Neuron (in vitro differentiated cells): ENCODE measurements around the gene SRPK2.
"Not testable (repeated sequence)": the region's sequence is repeated elsewhere in the genome, so short reads cannot be mapped to it uniquely, and the experiment has no call there.

ENCODE experiments used
- H2AFZ ChIP-seq: one replicate; pipeline ENCODE4 v1.6.1; 2013; ENCODE audit warnings: low read depth, mild to moderate bottlenecking, inconsistent platforms, low read length, moderate library complexity
- H3K27me3 ChIP-seq: one replicate; pipeline ENCODE4 v1.6.1; 2013; ENCODE audit warnings: low read length; ENCODE audit not compliant: insufficient read depth
- H3K36me3 ChIP-seq: one replicate; pipeline ENCODE4 v1.6.1; 2013; ENCODE audit warnings: low read length; ENCODE audit not compliant: insufficient read depth
- H3K4me1 ChIP-seq: one replicate; pipeline ENCODE4 v1.6.1; 2013; ENCODE audit warnings: low read length; ENCODE audit not compliant: insufficient read depth
- H3K4me3 ChIP-seq: 2 replicates; pipeline ENCODE4 v1.5.1; 2013; ENCODE audit warnings: mild to moderate bottlenecking, low read length, moderate library complexity
- H3K9me3 ChIP-seq: one replicate; pipeline ENCODE4 v1.6.1; 2013; ENCODE audit warnings: low read length

The SRPK2 gene

GRCh38 chr7:105388356-105389087 is at the start of gene SRPK2:
TSS of gene SRPK2 (minus strand) at chr7:105388921.
- no peaks in the 10 kb centered on the region for H3K36me3 ChIP-seq
- peak within 1 kb of the TSS; percentile 87 for H2AFZ ChIP-seq
- peaks cover 8% of the 10 kb centered on the region for H3K4me1 ChIP-seq
- H3K4me3 ChIP-seq, result peak within 1 kb of the TSS; percentile 70
- H3K9me3 ChIP-seq, result no peaks in the 10 kb centered on the region
- H3K27me3 ChIP-seq, result no peaks in the 10 kb centered on the region

- Histone ChIP-seq H3K4me1 (no peaks in the 10 kb centered on the region), H3K4me3 (no peak overlapping the region), H3K9me3 (no peaks in the 10 kb centered on the region), H3K36me3 (no peaks in the 10 kb centered on the region), H2AFZ (no peak overlapping the region), H3K27me3 (no peaks in the 10 kb centered on the region)
These were observed 49.5 kb upstream of the SRPK2 start for GRCh38 chr7:105438254-105438653.

- H3K27me3 ChIP-seq, H3K36me3 ChIP-seq, H3K9me3 ChIP-seq, H3K4me3 ChIP-seq, H3K4me1 ChIP-seq, H2AFZ ChIP-seq: not testable (repeated sequence)
These were observed 48.6 kb upstream of the SRPK2 start for GRCh38 chr7:105437356-105437755.

GRCh38 chr7:105429746-105430612 is 41.3 kb upstream of the SRPK2 start:
- Histone ChIP-seq H3K36me3 (no peaks in the 10 kb centered on the region), H3K27me3 (no peaks in the 10 kb centered on the region), H3K9me3 (no peaks in the 10 kb centered on the region), H3K4me1 (no peaks in the 10 kb centered on the region), H3K4me3 (no peak overlapping the region), H2AFZ (no peak overlapping the region)

- no peaks in the 10 kb centered on the region for H3K4me1 ChIP-seq
- no peak overlapping the region for H2AFZ ChIP-seq
- H3K27me3 ChIP-seq, result no peaks in the 10 kb centered on the region
- no peaks in the 10 kb centered on the region for H3K36me3 ChIP-seq
- H3K9me3 ChIP-seq, result no peaks in the 10 kb centered on the region
- H3K4me3 ChIP-seq, result no peak overlapping the region
These were observed 38.0 kb upstream of the SRPK2 start for GRCh38 chr7:105426606-105427146.

- Histone ChIP-seq H3K4me1 (no peaks in the 10 kb centered on the region), H3K27me3 (no peaks in the 10 kb centered on the region), H2AFZ (no peak overlapping the region), H3K36me3 (no peaks in the 10 kb centered on the region), H3K9me3 (no peaks in the 10 kb centered on the region), H3K4me3 (no peak overlapping the region)
These were observed 35.3 kb upstream of the SRPK2 start for GRCh38 chr7:105423987-105424386.

- no peaks in the 10 kb centered on the region for H3K4me1 ChIP-seq
- H2AFZ ChIP-seq, result no peak overlapping the region
These were observed 25.2 kb upstream of the SRPK2 start for GRCh38 chr7:105413887-105414437.

GRCh38 chr7:105410774-105411173 is 22.1 kb upstream of the SRPK2 start:
- not testable (repeated sequence) for H3K4me1 ChIP-seq, H2AFZ ChIP-seq, H3K36me3 ChIP-seq, H3K9me3 ChIP-seq, H3K4me3 ChIP-seq, H3K27me3 ChIP-seq

More at GRCh38 chr7:105413887-105414437, 25.2 kb upstream of the SRPK2 start:
- H3K4me3 ChIP-seq, result no peak overlapping the region
- no peaks in the 10 kb centered on the region for H3K36me3 ChIP-seq
- no peaks in the 10 kb centered on the region for H3K9me3 ChIP-seq
- no peaks in the 10 kb centered on the region for H3K27me3 ChIP-seq

- H3K4me1 ChIP-seq, H3K9me3 ChIP-seq, H3K36me3 ChIP-seq, H3K4me3 ChIP-seq, H3K27me3 ChIP-seq, H2AFZ ChIP-seq: not testable (repeated sequence)
These were observed 21.1 kb upstream of the SRPK2 start for GRCh38 chr7:105409775-105410174.

GRCh38 chr7:105408791-105409410 is 20.2 kb upstream of the SRPK2 start:
- Histone ChIP-seq H3K36me3 (no peaks in the 10 kb centered on the region), H3K4me3 (no peak overlapping the region), H3K27me3 (no peaks in the 10 kb centered on the region), H3K9me3 (no peaks in the 10 kb centered on the region), H3K4me1 (no peaks in the 10 kb centered on the region), H2AFZ (no peak overlapping the region)

GRCh38 chr7:105403128-105403527 is 14.4 kb upstream of the SRPK2 start:
- Histone ChIP-seq H2AFZ (no peak overlapping the region), H3K9me3 (no peaks in the 10 kb centered on the region), H3K4me1 (no peaks in the 10 kb centered on the region), H3K36me3 (no peaks in the 10 kb centered on the region), H3K4me3 (no peak overlapping the region), H3K27me3 (no peaks in the 10 kb centered on the region)

- H3K9me3 ChIP-seq, result no peaks in the 10 kb centered on the region
- no peak overlapping the region for H3K4me3 ChIP-seq
- no peaks in the 10 kb centered on the region for H3K27me3 ChIP-seq
- H3K36me3 ChIP-seq, result no peaks in the 10 kb centered on the region
- H2AFZ ChIP-seq, result no peak overlapping the region
- H3K4me1 ChIP-seq, result no peaks in the 10 kb centered on the region
These were observed 13.7 kb upstream of the SRPK2 start for GRCh38 chr7:105402221-105403095.
